Type B pancreatic cell (in vitro differentiated cells): Measurements from ENCODE around the gene KIF20B. TPM values are rescaled to one million over a fixed set of nuclear protein-coding genes. Genes with fewer than 3 reads are reported as not detected.

Source experiments
- DNase-seq: peaks from one replicate; pipeline ENCODE4 v3.0.0; 2021; ENCODE audit warnings: mixed read lengths; ENCODE audit not compliant: unreplicated experiment; ENCODE audit errors: extremely low spot score
- H3K27ac Mint-ChIP-seq: 2 replicates; pipeline ENCODE4 v1.8.0; 2021; ENCODE audit warnings: mild to moderate bottlenecking, mixed read lengths
- H3K27me3 Mint-ChIP-seq: 2 replicates; pipeline ENCODE4 v1.8.0; 2021; ENCODE audit warnings: mixed read lengths
- H3K36me3 Mint-ChIP-seq: 2 replicates; pipeline ENCODE4 v1.8.0; 2021; ENCODE audit warnings: mixed read lengths
- H3K4me1 Mint-ChIP-seq: one replicate; pipeline ENCODE4 v1.8.0; 2021; ENCODE audit warnings: mixed read lengths; ENCODE audit not compliant: unreplicated experiment
- H3K4me3 Mint-ChIP-seq: 2 replicates; pipeline ENCODE4 v1.8.0; 2021; ENCODE audit warnings: mild to moderate bottlenecking, mixed read lengths
- H3K9me3 Mint-ChIP-seq: 2 replicates; pipeline ENCODE4 v1.8.0; 2021; ENCODE audit warnings: mixed read lengths
- total RNA-seq: library from RNA; stranded (reverse); gene quantifications from 2 replicates; pipeline ENCODE4 v1.2.1, GENCODE V29; 2021; ENCODE audit warnings: low replicate concordance
- TF ChIP-seq, protein P1 (sequence below): fragments of 200-600 bp; sonication (generic); conservative IDR thresholded peaks from 2 replicates; pipeline ENCODE4 v1.5.0; 2021; ENCODE audit warnings: antibody characterized with exemption, mild to moderate bottlenecking

Gene KIF20B
- total RNA-seq, 1 donor from 2014 or later = 36.9 TPM

DNA sequence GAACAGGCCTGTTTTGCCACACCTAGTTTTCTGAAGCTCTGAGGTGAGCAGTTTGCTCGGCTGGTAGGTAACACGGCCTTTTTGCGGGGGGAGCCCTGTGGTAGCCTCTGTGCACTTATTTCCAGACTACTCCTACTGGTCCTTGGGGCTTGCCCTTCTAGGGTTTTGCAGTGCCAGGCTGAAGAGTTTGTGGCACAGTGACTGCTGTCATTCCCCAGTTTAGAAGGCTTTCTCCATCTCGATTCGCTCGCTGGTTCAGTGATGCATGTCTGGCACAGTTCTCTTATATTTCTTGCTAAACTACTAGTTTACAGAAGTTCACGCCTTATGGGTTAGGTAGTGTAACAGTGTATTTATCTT lies 711 bp downstream of the KIF20B start:
- H3K9me3 Mint-ChIP-seq = no peaks in the 10 kb centered on the region
- peaks cover 4% of the 10 kb centered on the region for H3K36me3 Mint-ChIP-seq
- no peaks in the 10 kb centered on the region for H3K27me3 Mint-ChIP-seq
- no peak for DNase-seq
- H3K27ac Mint-ChIP-seq = peak overlapping the region; percentile 99
- H3K4me3 Mint-ChIP-seq = peak overlapping the region; percentile 100
- H3K4me1 Mint-ChIP-seq = peaks cover 24% of the 10 kb centered on the region
- TF ChIP-seq, protein P1, sequence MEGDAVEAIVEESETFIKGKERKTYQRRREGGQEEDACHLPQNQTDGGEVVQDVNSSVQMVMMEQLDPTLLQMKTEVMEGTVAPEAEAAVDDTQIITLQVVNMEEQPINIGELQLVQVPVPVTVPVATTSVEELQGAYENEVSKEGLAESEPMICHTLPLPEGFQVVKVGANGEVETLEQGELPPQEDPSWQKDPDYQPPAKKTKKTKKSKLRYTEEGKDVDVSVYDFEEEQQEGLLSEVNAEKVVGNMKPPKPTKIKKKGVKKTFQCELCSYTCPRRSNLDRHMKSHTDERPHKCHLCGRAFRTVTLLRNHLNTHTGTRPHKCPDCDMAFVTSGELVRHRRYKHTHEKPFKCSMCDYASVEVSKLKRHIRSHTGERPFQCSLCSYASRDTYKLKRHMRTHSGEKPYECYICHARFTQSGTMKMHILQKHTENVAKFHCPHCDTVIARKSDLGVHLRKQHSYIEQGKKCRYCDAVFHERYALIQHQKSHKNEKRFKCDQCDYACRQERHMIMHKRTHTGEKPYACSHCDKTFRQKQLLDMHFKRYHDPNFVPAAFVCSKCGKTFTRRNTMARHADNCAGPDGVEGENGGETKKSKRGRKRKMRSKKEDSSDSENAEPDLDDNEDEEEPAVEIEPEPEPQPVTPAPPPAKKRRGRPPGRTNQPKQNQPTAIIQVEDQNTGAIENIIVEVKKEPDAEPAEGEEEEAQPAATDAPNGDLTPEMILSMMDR = no peak

DNA sequence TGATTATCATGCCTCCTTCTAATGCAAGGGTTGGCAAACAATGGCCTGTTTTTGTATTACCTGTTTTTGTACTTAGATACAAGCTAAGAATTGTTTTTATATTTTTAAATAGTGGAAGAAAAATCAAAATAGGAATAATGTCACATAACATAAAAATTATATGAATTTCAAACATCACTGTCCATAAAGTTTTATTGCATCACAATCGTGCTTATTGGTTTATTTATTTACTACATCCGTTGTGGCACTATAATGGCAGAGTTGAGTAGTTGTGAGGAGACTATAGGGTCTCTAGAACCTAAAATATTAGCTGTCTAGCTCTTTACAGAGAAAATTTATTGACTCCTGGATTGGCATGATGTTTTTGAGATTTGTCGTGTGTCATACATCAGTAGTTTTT lies 4.1 kb downstream of the KIF20B start:
- DNase-seq = no peak
- Mint-ChIP-seq H3K36me3 (peaks cover 4% of the 10 kb centered on the region), H3K9me3 (no peaks in the 10 kb centered on the region), H3K4me3 (no peak overlapping the region), H3K27ac (no peak overlapping the region), H3K27me3 (no peaks in the 10 kb centered on the region), H3K4me1 (peaks cover 16% of the 10 kb centered on the region)
- TF ChIP-seq, protein P1 = no peak

DNA sequence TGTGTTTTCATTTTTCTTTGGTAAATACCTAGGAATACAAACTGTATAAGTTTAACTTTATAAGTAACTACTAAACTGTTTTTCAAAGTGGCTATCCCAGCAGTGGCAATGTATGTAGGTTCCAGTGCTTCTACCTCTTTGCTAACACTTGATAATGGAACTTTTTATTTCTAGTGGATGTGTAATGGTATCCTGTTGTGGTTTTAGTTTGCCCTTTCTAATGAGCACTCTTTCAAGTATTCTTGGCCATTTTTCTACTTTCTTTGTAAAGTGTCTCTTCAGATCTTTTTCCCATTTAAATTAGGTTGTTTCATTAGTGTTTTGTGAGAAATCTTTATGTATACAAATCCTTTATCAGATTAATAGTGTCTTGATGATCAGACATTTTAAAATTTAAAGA lies 4.6 kb downstream of the KIF20B start:
- Mint-ChIP-seq H3K9me3 (no peaks in the 10 kb centered on the region), H3K27me3 (no peaks in the 10 kb centered on the region), H3K4me1 (peaks cover 10% of the 10 kb centered on the region), H3K4me3 (no peak overlapping the region), H3K27ac (no peak overlapping the region), H3K36me3 (peaks cover 4% of the 10 kb centered on the region)
- TF ChIP-seq, protein P1 = no peak
- no peak for DNase-seq

DNA sequence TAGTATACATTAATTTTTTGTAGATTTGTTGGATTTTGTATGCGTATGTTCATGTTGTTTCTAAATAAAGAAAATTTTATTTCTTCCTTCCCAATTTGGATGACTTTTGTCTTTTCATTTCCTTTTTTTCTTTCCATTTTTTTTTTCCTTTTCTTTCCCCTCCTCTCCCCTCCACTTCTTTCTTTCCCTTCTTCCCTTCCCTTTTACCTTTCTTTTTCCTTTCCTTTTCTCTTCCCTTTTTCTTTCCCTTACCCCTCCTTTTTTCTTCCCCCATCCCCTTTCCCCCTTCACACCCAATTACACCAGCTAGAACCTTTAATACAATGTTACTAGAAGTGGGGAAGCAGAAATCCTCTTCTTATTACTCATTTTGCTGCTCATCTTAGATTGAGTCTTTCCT lies 6.0 kb downstream of the KIF20B start:
- Mint-ChIP-seq H3K4me1 (peaks cover 6% of the 10 kb centered on the region), H3K27ac (no peak overlapping the region), H3K27me3 (no peaks in the 10 kb centered on the region), H3K36me3 (peaks cover 2% of the 10 kb centered on the region), H3K9me3 (no peaks in the 10 kb centered on the region), H3K4me3 (no peak overlapping the region)
- DNase-seq = no peak
- TF ChIP-seq, protein P1 = no peak

DNA sequence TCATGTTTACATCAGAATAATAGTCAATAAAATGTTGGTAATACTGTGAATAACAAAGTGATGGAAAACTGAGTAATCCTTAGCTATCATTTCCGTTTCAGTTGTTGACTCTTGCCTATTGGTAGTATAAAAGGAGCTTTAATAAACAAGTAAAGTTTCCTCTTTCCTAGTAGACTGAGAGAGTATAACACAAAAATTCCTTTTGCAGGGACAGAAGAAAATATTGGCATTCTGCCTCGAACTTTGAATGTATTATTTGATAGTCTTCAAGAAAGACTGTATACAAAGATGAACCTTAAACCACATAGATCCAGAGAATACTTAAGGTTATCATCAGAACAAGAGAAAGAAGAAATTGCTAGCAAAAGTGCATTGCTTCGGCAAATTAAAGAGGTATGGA lies 9.4 kb downstream of the KIF20B start:
- H3K27me3 Mint-ChIP-seq = no peaks in the 10 kb centered on the region
- H3K36me3 Mint-ChIP-seq = peaks cover 3% of the 10 kb centered on the region
- no peak for DNase-seq
- H3K4me3 Mint-ChIP-seq = no peak overlapping the region
- TF ChIP-seq, protein P1 = no peak
- H3K4me1 Mint-ChIP-seq = no peaks in the 10 kb centered on the region
- H3K27ac Mint-ChIP-seq = no peak overlapping the region
- no peaks in the 10 kb centered on the region for H3K9me3 Mint-ChIP-seq

DNA sequence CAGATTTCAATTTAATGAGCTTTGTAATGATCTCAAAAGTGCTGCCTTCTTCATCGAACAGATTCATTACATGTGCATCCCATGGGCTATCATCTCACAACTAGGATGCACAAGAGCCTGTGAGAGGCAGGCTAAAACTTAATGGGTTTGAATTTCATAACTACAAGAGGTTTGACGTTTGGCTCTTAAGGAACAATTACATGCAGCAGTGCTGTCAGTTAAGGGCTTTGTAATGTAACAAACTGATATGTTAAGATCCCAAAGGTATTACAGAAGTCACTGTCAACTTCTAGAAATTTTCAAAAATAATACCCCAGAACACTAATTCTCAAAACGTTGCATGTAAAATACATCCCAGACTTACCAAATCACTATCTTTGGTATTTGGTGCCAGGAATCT lies 33.2 kb downstream of the KIF20B start:
- Mint-ChIP-seq H3K4me1 (no peaks in the 10 kb centered on the region), H3K4me3 (no peak overlapping the region), H3K36me3 (peaks cover 20% of the 10 kb centered on the region), H3K27ac (no peak overlapping the region), H3K9me3 (no peaks in the 10 kb centered on the region), H3K27me3 (no peaks in the 10 kb centered on the region)
- DNase-seq = no peak
- TF ChIP-seq, protein P1 = no peak
